Measurements from ENCODE around the gene DGLUCY.
"Not testable (repeated sequence)": the region's sequence is repeated elsewhere in the genome, so short reads cannot be mapped to it uniquely, and the experiment has no call there.

The DGLUCY gene

DNA sequence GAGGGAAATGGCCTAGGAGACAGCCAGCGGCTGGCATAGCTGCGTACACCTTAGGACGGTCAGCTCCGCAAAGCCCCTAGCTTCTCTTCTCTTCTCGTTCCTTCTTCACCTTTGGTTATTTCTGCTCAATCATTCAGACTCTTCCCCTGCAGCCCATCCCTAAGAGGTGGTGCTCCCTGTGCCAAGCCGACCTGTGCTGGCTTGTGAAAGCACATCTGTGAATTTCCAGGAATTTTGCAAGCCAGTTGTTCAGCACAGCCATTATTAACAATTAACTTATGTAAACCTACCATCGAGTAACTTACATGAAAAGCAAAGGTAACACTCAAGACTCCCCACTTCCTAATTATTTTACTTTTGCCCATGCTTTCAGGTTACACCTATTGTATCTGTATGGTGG, 151.5 kb downstream of the DGLUCY start:
- DNase-seq: no peak

DNA sequence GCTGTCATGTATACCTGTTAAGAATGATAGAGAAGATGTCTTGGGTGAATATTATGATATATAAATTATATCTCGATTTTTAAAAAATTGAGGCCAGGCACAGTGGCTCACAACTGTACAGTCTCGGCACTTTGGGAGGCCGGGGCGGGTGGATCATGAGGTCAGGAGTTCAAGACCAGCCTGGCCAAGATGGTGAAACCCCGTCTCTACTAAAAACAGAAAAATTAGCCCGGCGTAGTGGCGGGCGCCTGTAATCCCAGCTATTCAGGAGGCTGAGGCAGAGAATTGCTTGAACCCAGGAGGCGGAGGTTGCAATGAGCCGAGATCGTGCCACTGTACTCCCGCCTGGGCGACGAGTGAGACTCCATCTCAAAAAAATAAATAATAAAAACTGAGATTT, 152.4 kb downstream of the DGLUCY start:
- not testable (repeated sequence) for DNase-seq

DNA sequence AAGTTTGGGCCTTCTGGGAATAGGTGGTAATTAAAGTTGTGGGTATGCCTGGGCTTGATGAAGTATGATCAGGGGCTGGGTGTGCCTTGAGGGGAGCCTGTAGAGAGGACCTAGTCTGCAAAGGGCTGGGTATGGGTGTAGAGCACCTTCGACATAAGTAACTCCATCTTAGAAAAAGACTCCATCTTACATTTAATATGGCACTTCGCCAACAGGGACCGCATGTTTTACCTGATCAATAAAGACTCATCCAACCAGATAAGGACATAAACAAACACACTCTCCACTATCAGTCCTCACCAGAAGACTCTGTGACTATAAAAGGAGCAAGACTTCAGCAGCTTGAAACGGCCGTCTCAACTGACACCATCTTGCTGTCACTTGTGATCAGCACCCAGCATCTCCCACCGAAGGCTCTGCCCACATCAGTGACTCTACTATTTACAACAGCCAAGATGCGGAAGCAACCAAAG, 154.1 kb downstream of the DGLUCY start:
- DNase-seq: no peak

DNA sequence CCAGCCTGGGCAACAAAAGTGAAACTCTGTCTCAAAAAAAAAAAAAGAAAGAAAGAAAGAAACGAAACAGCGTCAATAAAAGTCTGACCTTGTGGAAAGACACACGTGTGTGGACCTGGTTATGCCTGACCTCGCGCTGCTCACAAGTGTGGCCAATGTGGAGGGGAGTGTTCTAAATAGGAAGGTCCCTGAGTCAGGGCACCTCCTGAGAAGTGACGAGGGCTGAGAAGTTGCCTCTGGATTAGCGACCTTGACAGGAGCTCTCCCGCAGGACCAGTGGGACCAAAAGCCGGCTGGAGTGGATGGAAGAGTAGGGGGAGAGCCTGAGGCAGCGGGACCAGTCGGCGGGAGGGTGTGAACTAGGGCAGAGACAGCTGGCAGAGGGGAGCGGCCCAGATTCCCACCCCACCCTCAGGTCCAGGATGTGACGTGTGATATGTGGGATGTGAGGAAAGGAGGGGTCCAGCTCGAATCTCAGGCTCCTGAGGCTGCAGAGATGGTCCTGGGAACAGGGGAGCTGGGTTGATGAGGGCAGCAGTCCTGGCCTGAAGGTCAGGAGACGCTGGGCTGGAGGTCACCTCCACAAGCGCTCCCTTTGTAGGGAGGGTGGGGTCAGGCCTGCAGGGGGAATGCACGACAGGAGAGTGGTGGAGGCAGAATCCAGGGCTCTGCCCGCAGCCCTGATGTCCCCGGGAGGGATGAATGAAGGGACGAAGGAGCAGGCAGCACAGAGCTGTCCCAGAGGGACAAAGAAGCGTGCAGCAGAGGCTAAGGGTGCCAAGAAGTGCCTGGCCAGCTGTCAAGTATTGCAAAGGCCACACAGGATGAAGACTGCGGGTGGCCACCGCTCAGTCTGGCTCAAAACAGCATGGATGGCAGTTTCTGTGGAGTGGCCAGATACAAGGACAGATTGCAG, 155.5 kb downstream of the DGLUCY start:
- no peak for DNase-seq

DNA sequence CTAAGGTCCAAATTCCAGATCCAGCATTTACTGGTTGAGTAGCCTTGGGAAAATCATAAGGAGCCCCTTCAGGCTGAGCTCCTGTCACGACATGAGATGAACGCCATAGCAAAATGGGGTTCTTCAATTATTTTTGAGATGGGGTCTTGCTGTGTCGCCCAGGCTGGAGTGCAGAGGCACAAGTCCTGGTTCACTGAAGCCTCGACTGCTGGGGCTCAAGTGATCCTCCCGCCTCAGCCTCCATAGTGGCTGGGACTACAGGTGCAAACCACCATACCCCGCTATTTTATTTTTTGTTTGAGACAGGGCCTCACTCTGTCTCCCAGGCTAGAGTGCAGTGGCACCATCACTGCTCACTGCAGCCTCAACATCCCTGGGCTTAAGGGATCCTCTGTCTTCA, 156.3 kb downstream of the DGLUCY start:
- DNase-seq: no peak

DNA sequence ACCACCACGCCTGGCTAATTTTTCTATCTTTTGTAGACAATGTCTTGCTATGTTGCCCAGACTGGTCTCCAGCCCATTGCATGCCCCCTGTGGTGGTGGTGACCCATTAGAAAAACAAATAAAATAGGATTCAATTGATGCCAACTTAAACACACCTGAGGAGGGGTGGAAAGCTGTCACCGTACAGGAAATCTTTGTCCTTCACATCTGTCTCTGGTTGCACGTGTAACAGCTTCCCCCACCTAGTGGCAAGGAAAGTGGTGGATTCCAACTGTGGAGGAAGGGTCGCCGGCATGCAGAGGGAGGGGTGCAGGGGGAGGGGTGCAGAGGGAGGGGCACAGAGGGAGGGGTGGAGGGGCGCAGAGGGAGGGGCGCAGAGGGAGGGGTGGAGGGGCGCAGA, 156.7 kb downstream of the DGLUCY start:
- DNase-seq: no peak

DNA sequence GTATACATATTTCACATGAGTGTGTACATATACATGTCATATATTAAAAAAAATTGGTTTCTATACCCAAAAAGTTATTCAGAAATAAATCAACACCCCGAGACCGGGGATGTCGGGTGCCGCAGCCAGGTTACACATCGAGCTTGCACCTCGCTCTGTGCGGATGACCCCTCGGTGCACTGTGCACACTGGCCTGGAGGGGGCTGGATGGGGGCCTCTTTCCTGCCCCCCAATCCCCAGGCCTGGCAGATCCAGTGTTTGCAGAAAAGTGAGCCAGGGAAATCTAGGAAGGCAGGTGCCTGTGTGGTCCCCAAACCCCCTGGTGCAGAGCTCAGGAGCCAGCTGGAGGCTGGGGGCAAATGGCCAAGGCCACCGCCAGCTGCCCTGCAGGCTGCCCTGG, 157.8 kb downstream of the DGLUCY start:
- DNase-seq: no peak

DNA sequence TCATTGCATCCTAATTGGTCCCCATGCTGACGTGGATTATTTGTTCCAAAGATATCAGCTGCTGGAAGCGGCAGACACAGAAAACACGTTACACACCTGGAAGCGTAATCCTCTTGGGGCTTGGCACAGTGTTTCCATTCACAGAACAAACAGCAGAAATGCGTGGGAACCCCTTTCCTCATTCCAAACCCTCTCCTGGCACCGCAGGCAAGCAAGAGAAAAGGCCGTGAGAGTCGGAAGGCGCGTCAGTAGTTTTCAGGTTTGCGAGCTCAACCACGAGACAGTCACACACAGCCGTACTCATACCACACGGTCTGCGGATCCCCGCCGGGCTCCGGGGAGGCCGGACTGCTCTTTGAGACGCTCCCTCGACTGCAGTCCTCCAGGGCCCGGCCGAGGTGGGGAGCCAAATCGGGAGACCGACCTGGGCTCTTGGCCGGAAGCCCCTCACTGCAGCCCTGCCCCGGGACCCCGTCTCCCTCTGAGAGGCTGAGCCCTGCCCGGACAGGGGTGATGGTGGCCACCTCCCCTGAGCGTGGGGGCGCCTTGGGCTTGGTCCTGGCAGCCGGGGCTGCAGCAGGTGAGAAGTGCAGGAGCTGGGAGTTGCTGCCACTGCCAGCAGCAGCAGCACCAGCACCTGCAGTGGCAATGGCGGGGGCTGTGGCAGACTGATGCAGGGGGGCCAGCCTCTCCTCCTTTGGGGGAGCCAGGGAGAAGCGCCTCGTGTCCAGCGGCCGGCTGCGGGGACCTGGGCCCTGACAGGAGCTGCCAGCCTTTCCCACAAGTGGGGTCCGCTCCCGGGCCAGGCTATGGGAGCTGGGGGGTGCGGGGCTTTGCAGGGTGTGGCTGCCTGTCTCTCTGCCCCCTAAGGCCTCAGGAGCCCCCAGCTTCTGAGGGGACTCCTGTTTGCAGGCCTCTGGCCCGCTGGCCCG, 158.7 kb downstream of the DGLUCY start:
- no peak for DNase-seq

DNA sequence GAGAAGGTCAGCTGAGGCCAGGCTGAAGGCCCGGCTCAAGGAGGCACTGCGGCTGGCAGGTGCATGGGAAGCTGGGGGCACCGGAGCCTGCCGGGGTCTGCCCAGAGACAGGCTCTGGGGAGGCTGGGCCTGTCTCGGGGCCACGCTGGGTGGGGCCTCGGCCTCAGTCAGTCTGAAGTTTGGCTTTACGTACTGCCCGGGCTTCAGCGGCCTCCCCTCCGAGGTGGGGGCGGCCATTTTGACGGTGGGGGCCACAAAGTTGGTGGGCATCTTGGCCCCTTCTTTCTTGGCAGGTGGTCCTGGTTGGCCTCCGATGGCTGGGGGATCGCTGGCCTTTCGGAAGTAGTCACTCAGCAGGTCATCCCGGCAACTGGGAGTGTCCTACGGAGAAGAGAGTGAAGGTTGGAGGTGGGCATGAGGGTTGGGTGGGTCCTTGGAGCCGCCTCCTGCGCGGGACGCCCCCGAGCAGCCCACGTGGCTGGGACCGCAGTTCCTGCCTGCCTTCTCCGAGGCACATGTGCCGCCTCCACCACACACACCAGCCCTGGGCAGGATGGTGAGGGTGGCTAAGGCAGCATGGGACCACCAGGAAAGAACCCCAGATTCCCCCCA, 159.5 kb downstream of the DGLUCY start:
- no peak for DNase-seq

DNA sequence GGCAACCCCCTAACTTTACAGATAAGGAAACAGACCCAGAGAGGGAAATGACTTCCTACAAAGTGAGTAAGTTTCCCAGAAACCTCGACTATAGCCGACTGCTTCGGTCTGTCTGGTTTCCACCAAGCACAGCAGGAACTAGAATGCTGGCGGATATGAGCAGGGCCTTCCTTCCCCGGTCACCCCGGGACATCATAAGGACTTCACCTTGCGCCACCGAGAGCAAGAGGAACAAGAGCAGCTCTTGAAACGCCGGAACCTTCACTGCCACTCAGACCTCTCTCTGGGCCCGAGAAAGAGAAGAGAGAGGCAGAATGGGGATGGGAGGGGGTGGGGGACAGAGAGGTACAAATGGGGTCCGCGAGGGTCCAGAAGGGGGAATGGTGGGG, 160.0 kb downstream of the DGLUCY start:
- no peak for DNase-seq

DNA sequence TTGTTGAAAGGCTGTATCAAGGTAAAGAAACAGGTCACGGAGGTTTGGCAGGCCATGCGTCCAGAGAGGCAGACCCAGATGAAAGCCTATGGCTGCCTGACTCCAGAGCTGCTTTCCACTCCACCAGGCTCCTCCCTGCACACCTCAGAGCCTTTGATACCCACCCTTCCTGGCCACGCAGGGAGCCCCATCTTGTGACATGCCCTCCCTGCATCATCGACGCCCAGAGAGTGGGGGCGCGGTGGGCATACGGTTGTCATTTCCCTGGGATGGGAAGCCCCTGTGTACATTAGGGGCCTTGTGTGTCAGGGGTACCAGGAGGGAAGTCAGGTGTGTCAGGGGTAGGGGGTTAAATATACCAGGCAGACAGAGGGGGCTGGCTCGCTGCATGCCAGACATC, 160.9 kb downstream of the DGLUCY start:
- no peak for DNase-seq
